ENCODE results near the gene ACAD10. TPM values are rescaled to one million over a fixed set of nuclear protein-coding genes. Genes with fewer than 3 reads are reported as not detected.
"Not testable (repeated sequence)": the region's sequence is repeated elsewhere in the genome, so short reads cannot be mapped to it uniquely, and the experiment has no call there.

Gene ACAD10
- total RNA-seq, 1 donor = 18.1 TPM

- Histone ChIP-seq H2AFZ (ENCODE audit: low read length) (no peak overlapping the region), H3K27ac (ENCODE audit: low read depth, low read length) (no peak overlapping the region), H3K79me2 (ENCODE audit: insufficient read depth, low read length) (no peaks in the 10 kb centered on the region), H3K27me3 (ENCODE audit: insufficient read depth, low read length) (no peaks in the 10 kb centered on the region), H3K36me3 (ENCODE audit: insufficient read depth, low read length) (peaks cover 27% of the 10 kb centered on the region), H3K4me2 (ENCODE audit: insufficient read depth, low read length) (no peak overlapping the region), H3K4me1 (ENCODE audit: insufficient read depth, low read length) (no peaks in the 10 kb centered on the region), H3K9me3 (ENCODE audit: low read depth, low read length) (no peaks in the 10 kb centered on the region), H3K4me3 (ENCODE audit: insufficient read depth, low read length) (no peak overlapping the region), H4K20me1 (ENCODE audit: insufficient read depth, low read length) (no peaks in the 10 kb centered on the region)
- no peak for DNase-seq (ENCODE audit: insufficient read length, low spot score, missing footprints)
- TF ChIP-seq CTCF (IDR thresholded peaks at IDR 0.05; ENCODE audit: extremely low read depth, low read depth, low read length) = no peak
These were observed 46.9 kb downstream of the ACAD10 start for GRCh38 chr12:111732786-111733185.

- no peak for TF ChIP-seq CTCF (IDR thresholded peaks at IDR 0.05; ENCODE audit: extremely low read depth, low read depth, low read length)
- peak; percentile 68 for DNase-seq (ENCODE audit: insufficient read length, low spot score, missing footprints)
- H2AFZ ChIP-seq (ENCODE audit: low read length) = no peak overlapping the region
- no peaks in the 10 kb centered on the region for H3K79me2 ChIP-seq (ENCODE audit: insufficient read depth, low read length)
- no peak overlapping the region for H3K4me2 ChIP-seq (ENCODE audit: insufficient read depth, low read length)
- H3K4me3 ChIP-seq (ENCODE audit: insufficient read depth, low read length) = no peak overlapping the region
- no peaks in the 10 kb centered on the region for H3K27me3 ChIP-seq (ENCODE audit: insufficient read depth, low read length)
- H3K4me1 ChIP-seq (ENCODE audit: insufficient read depth, low read length) = no peaks in the 10 kb centered on the region
- H3K9me3 ChIP-seq (ENCODE audit: low read depth, low read length) = no peaks in the 10 kb centered on the region
- H3K27ac ChIP-seq (ENCODE audit: low read depth, low read length) = no peak overlapping the region
- H3K36me3 ChIP-seq (ENCODE audit: insufficient read depth, low read length) = peaks cover 28% of the 10 kb centered on the region
- no peaks in the 10 kb centered on the region for H4K20me1 ChIP-seq (ENCODE audit: insufficient read depth, low read length)
These were observed 47.6 kb downstream of the ACAD10 start for GRCh38 chr12:111733340-111733915.

- H3K9me3 ChIP-seq (ENCODE audit: low read depth, low read length); H3K4me2 ChIP-seq (ENCODE audit: insufficient read depth, low read length); H3K27ac ChIP-seq (ENCODE audit: low read depth, low read length); DNase-seq (ENCODE audit: insufficient read length, low spot score, missing footprints); H3K4me1 ChIP-seq (ENCODE audit: insufficient read depth, low read length); H4K20me1 ChIP-seq (ENCODE audit: insufficient read depth, low read length); H3K79me2 ChIP-seq (ENCODE audit: insufficient read depth, low read length); H3K27me3 ChIP-seq (ENCODE audit: insufficient read depth, low read length); H3K4me3 ChIP-seq (ENCODE audit: insufficient read depth, low read length); H2AFZ ChIP-seq (ENCODE audit: low read length): not testable (repeated sequence)
- H3K36me3 ChIP-seq (ENCODE audit: insufficient read depth, low read length) = peaks cover 16% of the 10 kb centered on the region
These were observed 53.7 kb downstream of the ACAD10 start for GRCh38 chr12:111739524-111739923.

- no peak overlapping the region for H2AFZ ChIP-seq (ENCODE audit: low read length)
- H3K4me1 ChIP-seq (ENCODE audit: insufficient read depth, low read length) = peaks cover 6% of the 10 kb centered on the region
- no peak for TF ChIP-seq CTCF (IDR thresholded peaks at IDR 0.05; ENCODE audit: extremely low read depth, low read depth, low read length)
- peaks cover 3% of the 10 kb centered on the region for H4K20me1 ChIP-seq (ENCODE audit: insufficient read depth, low read length)
- no peak overlapping the region for H3K4me2 ChIP-seq (ENCODE audit: insufficient read depth, low read length)
- no peak overlapping the region for H3K4me3 ChIP-seq (ENCODE audit: insufficient read depth, low read length)
- H3K27ac ChIP-seq (ENCODE audit: low read depth, low read length) = no peak overlapping the region
- H3K36me3 ChIP-seq (ENCODE audit: insufficient read depth, low read length) = peaks cover 18% of the 10 kb centered on the region
- no peaks in the 10 kb centered on the region for H3K27me3 ChIP-seq (ENCODE audit: insufficient read depth, low read length)
- no peak for DNase-seq (ENCODE audit: insufficient read length, low spot score, missing footprints)
- no peaks in the 10 kb centered on the region for H3K79me2 ChIP-seq (ENCODE audit: insufficient read depth, low read length)
- no peaks in the 10 kb centered on the region for H3K9me3 ChIP-seq (ENCODE audit: low read depth, low read length)
These were observed 55.5 kb downstream of the ACAD10 start for GRCh38 chr12:111741235-111741812.
